WTC11 (cell line): ENCODE measurements around the gene LTA4H. TPM values are rescaled to one million over a fixed set of nuclear protein-coding genes. Genes with fewer than 3 reads are reported as not detected.

Experiments used
- ATAC-seq: fragments of 200-7000 bp; cut with Tn5 transposase; 2 replicates; pipeline ENCODE4 v1.10.0; 2021; ENCODE audit warnings: mild to moderate bottlenecking, moderate library complexity
- CTCF ChIA-PET: fragments of 300-600 bp; sonication (Branson Sonifier 250); formaldehyde crosslinking; loops from one replicate; lab custom pipeline; 2021; ENCODE audit warnings: antibody characterized with exemption; lab: Charles Lee
- POLR2A ChIA-PET: fragments of 350-600 bp; sonication (Branson Sonifier 250); formaldehyde crosslinking; loops from one replicate; lab custom pipeline; 2021; ENCODE audit warnings: antibody characterized with exemption; lab: Charles Lee
- DNase-seq: peaks from one replicate; pipeline ENCODE4 v3.0.0; 2021; ENCODE audit warnings: low spot score
- H3K27ac Mint-ChIP-seq: 2 replicates; pipeline ENCODE4 v1.8.0; 2021; ENCODE audit warnings: mixed read lengths
- H3K27me3 Mint-ChIP-seq: 2 replicates; pipeline ENCODE4 v1.8.0; 2021; ENCODE audit warnings: low read depth, mild to moderate bottlenecking, moderate library complexity, mixed read lengths
- H3K36me3 Mint-ChIP-seq: 2 replicates; pipeline ENCODE4 v1.8.0; 2021; ENCODE audit warnings: mixed read lengths
- H3K4me1 Mint-ChIP-seq: 2 replicates; pipeline ENCODE4 v1.8.0; 2022; ENCODE audit warnings: mixed read lengths
- H3K4me3 Mint-ChIP-seq: 2 replicates; pipeline ENCODE4 v1.8.0; 2021; ENCODE audit warnings: mild to moderate bottlenecking, moderate library complexity, mixed read lengths
- H3K9me3 Mint-ChIP-seq: 2 replicates; pipeline ENCODE4 v1.8.0; 2021; ENCODE audit warnings: mixed read lengths
- ATF3 ChIP-seq: sonication (generic); formaldehyde crosslinking; conservative IDR thresholded peaks from 2 replicates; pipeline ENCODE4 v1.8.1; 2022; ENCODE audit warnings: mild to moderate bottlenecking, missing genetic modification reagents
- E2F4 ChIP-seq: sonication (generic); formaldehyde crosslinking; IDR thresholded peaks from 2 replicates; pipeline ENCODE4 v1.8.1; 2022; ENCODE audit warnings: low read depth, mild to moderate bottlenecking, moderate library complexity, missing genetic modification reagents, borderline replicate concordance
- E2F5 ChIP-seq: sonication (generic); formaldehyde crosslinking; IDR thresholded peaks from 2 replicates; pipeline ENCODE4 v1.8.1; 2022; ENCODE audit warnings: mild to moderate bottlenecking, moderate library complexity, missing genetic modification reagents
- EMX1 ChIP-seq: fragments of 250-450 bp; sonication (Bioruptor Pico); IDR thresholded peaks from 2 replicates; pipeline ENCODE4 v1.8.0; 2021; ENCODE audit warnings: mild to moderate bottlenecking
- ESRRA ChIP-seq: sonication (generic); formaldehyde crosslinking; IDR thresholded peaks from 2 replicates; pipeline ENCODE4 v1.8.1; 2022; ENCODE audit warnings: mild to moderate bottlenecking, missing genetic modification reagents, borderline replicate concordance
- FOXJ3 ChIP-seq: sonication (generic); formaldehyde crosslinking; IDR thresholded peaks from 2 replicates; pipeline ENCODE4 v1.9.0; 2021; ENCODE audit warnings: missing genetic modification reagents, mild to moderate bottlenecking, borderline replicate concordance
- IRF2 ChIP-seq: sonication (generic); formaldehyde crosslinking; IDR thresholded peaks from 2 replicates; pipeline ENCODE4 v1.8.0; 2022; ENCODE audit warnings: low read depth, missing genetic modification reagents, borderline replicate concordance
- KAT7 ChIP-seq: sonication (generic); formaldehyde crosslinking; IDR thresholded peaks from 2 replicates; pipeline ENCODE4 v1.8.1; 2023; ENCODE audit warnings: missing genetic modification reagents, mild to moderate bottlenecking, borderline replicate concordance
- MLX ChIP-seq: sonication (generic); formaldehyde crosslinking; IDR thresholded peaks from 2 replicates; pipeline ENCODE4 v1.8.1; 2023; ENCODE audit warnings: mild to moderate bottlenecking, missing genetic modification reagents, moderate library complexity
- MYBL2 ChIP-seq: sonication (generic); formaldehyde crosslinking; IDR thresholded peaks from 2 replicates; pipeline ENCODE4 v1.8.1; 2023; ENCODE audit warnings: mild to moderate bottlenecking, moderate library complexity, missing genetic modification reagents
- NFATC4 ChIP-seq: fragments of 250-450 bp; sonication (Bioruptor Pico); IDR thresholded peaks from 2 replicates; pipeline ENCODE4 v1.9.0; 2021; ENCODE audit warnings: mild to moderate bottlenecking
- NFYB ChIP-seq: sonication (generic); formaldehyde crosslinking; conservative IDR thresholded peaks from 2 replicates; pipeline ENCODE4 v1.8.0; 2022; ENCODE audit warnings: low read depth, missing genetic modification reagents
- SP1 ChIP-seq: sonication (generic); formaldehyde crosslinking; conservative IDR thresholded peaks from 2 replicates; pipeline ENCODE4 v1.8.1; 2022; ENCODE audit warnings: missing genetic modification reagents
- ZNF219 ChIP-seq: sonication (generic); formaldehyde crosslinking; IDR thresholded peaks from 2 replicates; pipeline ENCODE4 v1.8.0; 2023; ENCODE audit warnings: missing genetic modification reagents, mild to moderate bottlenecking, borderline replicate concordance
- ZNF263 ChIP-seq: sonication (generic); formaldehyde crosslinking; IDR thresholded peaks from 2 replicates; pipeline ENCODE4 v1.8.1; 2022; ENCODE audit warnings: low read depth, mild to moderate bottlenecking, moderate library complexity, missing genetic modification reagents
- ZNF317 ChIP-seq: sonication (generic); formaldehyde crosslinking; IDR thresholded peaks from 2 replicates; pipeline ENCODE4 v1.8.1; 2023; ENCODE audit warnings: low read depth, mild to moderate bottlenecking, moderate library complexity, missing genetic modification reagents, borderline replicate concordance
- ZNF671 ChIP-seq: fragments of 250-450 bp; sonication (Bioruptor Pico); IDR thresholded peaks from 2 replicates; pipeline ENCODE4 v1.8.0; 2021; ENCODE audit warnings: mild to moderate bottlenecking
- total RNA-seq: library from RNA; stranded (reverse); gene quantifications from 3 replicates; pipeline ENCODE4 v1.2.3, GENCODE V29; 2021
- TF ChIP-seq, protein P1 (sequence below): sonication (generic); formaldehyde crosslinking; IDR thresholded peaks from 2 replicates; pipeline ENCODE4 v1.8.0; 2023; ENCODE audit warnings: missing genetic modification reagents, mild to moderate bottlenecking, borderline replicate concordance

The LTA4H gene
- total RNA-seq, 1 experiment from 2014 or later, result 134 TPM

GRCh38 chr12:96081596-96081995, 46.2 kb upstream of the LTA4H start:
- H3K36me3 Mint-ChIP-seq, result peaks cover 7% of the 10 kb centered on the region
- POLR2A ChIA-PET, result interaction anchor here (0.7 kb wide), 1 partner anchor 45 kb away, joined by 3 read pairs; no protein-coding TSS in a partner anchor
- peaks cover 13% of the 10 kb centered on the region for H3K9me3 Mint-ChIP-seq
- peaks cover 10% of the 10 kb centered on the region; the same call in 1 of the 2 replicates for H3K4me1 Mint-ChIP-seq
- H3K4me3 Mint-ChIP-seq, result no peak overlapping the region
- TF ChIP-seq NFATC4 (CRISPR knock-in tag), result no peak
- TF ChIP-seq SP1 (CRISPR knock-in tag), result no peak
- no peak for TF ChIP-seq ATF3 (CRISPR knock-in tag)
- TF ChIP-seq MYBL2 (CRISPR knock-in tag), result no peak
- no peak for TF ChIP-seq E2F5 (CRISPR knock-in tag)
- TF ChIP-seq, protein P1, sequence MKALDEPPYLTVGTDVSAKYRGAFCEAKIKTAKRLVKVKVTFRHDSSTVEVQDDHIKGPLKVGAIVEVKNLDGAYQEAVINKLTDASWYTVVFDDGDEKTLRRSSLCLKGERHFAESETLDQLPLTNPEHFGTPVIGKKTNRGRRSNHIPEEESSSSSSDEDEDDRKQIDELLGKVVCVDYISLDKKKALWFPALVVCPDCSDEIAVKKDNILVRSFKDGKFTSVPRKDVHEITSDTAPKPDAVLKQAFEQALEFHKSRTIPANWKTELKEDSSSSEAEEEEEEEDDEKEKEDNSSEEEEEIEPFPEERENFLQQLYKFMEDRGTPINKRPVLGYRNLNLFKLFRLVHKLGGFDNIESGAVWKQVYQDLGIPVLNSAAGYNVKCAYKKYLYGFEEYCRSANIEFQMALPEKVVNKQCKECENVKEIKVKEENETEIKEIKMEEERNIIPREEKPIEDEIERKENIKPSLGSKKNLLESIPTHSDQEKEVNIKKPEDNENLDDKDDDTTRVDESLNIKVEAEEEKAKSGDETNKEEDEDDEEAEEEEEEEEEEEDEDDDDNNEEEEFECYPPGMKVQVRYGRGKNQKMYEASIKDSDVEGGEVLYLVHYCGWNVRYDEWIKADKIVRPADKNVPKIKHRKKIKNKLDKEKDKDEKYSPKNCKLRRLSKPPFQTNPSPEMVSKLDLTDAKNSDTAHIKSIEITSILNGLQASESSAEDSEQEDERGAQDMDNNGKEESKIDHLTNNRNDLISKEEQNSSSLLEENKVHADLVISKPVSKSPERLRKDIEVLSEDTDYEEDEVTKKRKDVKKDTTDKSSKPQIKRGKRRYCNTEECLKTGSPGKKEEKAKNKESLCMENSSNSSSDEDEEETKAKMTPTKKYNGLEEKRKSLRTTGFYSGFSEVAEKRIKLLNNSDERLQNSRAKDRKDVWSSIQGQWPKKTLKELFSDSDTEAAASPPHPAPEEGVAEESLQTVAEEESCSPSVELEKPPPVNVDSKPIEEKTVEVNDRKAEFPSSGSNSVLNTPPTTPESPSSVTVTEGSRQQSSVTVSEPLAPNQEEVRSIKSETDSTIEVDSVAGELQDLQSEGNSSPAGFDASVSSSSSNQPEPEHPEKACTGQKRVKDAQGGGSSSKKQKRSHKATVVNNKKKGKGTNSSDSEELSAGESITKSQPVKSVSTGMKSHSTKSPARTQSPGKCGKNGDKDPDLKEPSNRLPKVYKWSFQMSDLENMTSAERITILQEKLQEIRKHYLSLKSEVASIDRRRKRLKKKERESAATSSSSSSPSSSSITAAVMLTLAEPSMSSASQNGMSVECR (CRISPR knock-in tag), result no peak
- TF ChIP-seq ZNF317 (CRISPR knock-in tag), result no peak
- no peak for TF ChIP-seq ZNF219 (CRISPR knock-in tag)
- TF ChIP-seq NFYB (CRISPR knock-in tag), result no peak
- no peak for TF ChIP-seq E2F4
- no peak for TF ChIP-seq MLX
- TF ChIP-seq ESRRA (CRISPR knock-in tag), result no peak
- TF ChIP-seq EMX1 (CRISPR knock-in tag), result no peak
- TF ChIP-seq ZNF263 (CRISPR knock-in tag), result no peak
- TF ChIP-seq FOXJ3 (CRISPR knock-in tag), result no peak
- TF ChIP-seq IRF2 (CRISPR knock-in tag), result no peak
- TF ChIP-seq KAT7 (CRISPR knock-in tag), result no peak
- no peak for TF ChIP-seq ZNF671 (CRISPR knock-in tag)
- no peaks in the 10 kb centered on the region for H3K27me3 Mint-ChIP-seq
- H3K27ac Mint-ChIP-seq, result no peak overlapping the region
- no peak for DNase-seq
- no peak for ATAC-seq
- CTCF ChIA-PET, result no interaction called here
